ENCODE data around the gene MKKS. TPM values are rescaled to one million over a fixed set of nuclear protein-coding genes. Genes with fewer than 3 reads are reported as not detected.

Gene MKKS
- total RNA-seq, 1 experiment from 2014 or later: 20.9 TPM

GRCh38 chr20:10367693-10367942, 66.4 kb downstream of the MKKS start:
- Mint-ChIP-seq H3K4me1 (peaks cover 8% of the 10 kb centered on the region), H3K9me3 (peaks cover 8% of the 10 kb centered on the region), H3K4me3 (no peak overlapping the region), H3K36me3 (no peaks in the 10 kb centered on the region), H3K27me3 (ENCODE audit: low read depth) (no peaks in the 10 kb centered on the region), H3K27ac (no peak overlapping the region)
- ATAC-seq (no peak), DNase-seq (ENCODE audit: low spot score) (no peak)
- TF ChIP-seq ATF3 (CRISPR knock-in tag; conservative IDR thresholded peaks at IDR 0.05) (no peak), CBFB (CRISPR knock-in tag; IDR thresholded peaks at IDR 0.05; ENCODE audit: low read depth) (no peak), ZMAT4 (CRISPR knock-in tag; IDR thresholded peaks at IDR 0.05) (no peak), E2F1 (CRISPR knock-in tag; IDR thresholded peaks at IDR 0.05) (no peak), ATF6 (CRISPR knock-in tag; IDR thresholded peaks at IDR 0.05) (no peak), TEAD1 (CRISPR knock-in tag; IDR thresholded peaks at IDR 0.05) (no peak), CREB1 (CRISPR knock-in tag; IDR thresholded peaks at IDR 0.05) (no peak), GRHL2 (CRISPR knock-in tag; IDR thresholded peaks at IDR 0.05; ENCODE audit: insufficient replicate concordance, severe bottlenecking) (no peak), OVOL2 (CRISPR knock-in tag; IDR thresholded peaks at IDR 0.05; ENCODE audit: borderline replicate concordance) (no peak), ZNF121 (CRISPR knock-in tag; IDR thresholded peaks at IDR 0.05) (no peak), NFYB (CRISPR knock-in tag; conservative IDR thresholded peaks at IDR 0.05; ENCODE audit: low read depth) (no peak), AR (CRISPR knock-in tag; IDR thresholded peaks at IDR 0.05) (no peak), ZNF317 (CRISPR knock-in tag; IDR thresholded peaks at IDR 0.05; ENCODE audit: borderline replicate concordance, low read depth) (no peak), GABPB1 (CRISPR knock-in tag; IDR thresholded peaks at IDR 0.05) (no peak), ZNF416 (CRISPR knock-in tag; IDR thresholded peaks at IDR 0.05) (no peak)
- POLR2A ChIA-PET: no interaction called here
- CTCF ChIA-PET: interaction anchor here (0.7 kb wide), 1 partner anchor 9 kb away, joined by 3 read pairs; no protein-coding TSS in a partner anchor

- DNase-seq (ENCODE audit: low spot score) (no peak), ATAC-seq (no peak)
- POLR2A ChIA-PET: no interaction called here
- Mint-ChIP-seq H3K4me1 (peaks cover 8% of the 10 kb centered on the region), H3K9me3 (peaks cover 8% of the 10 kb centered on the region), H3K27ac (no peak overlapping the region), H3K4me3 (no peak overlapping the region), H3K36me3 (no peaks in the 10 kb centered on the region), H3K27me3 (ENCODE audit: low read depth) (no peaks in the 10 kb centered on the region)
- CTCF ChIA-PET: interaction anchor here (0.7 kb wide), 1 partner anchor 9 kb away, joined by 3 read pairs; no protein-coding TSS in a partner anchor
- no peak for TF ChIP-seq CBFB (CRISPR knock-in tag; IDR thresholded peaks at IDR 0.05; ENCODE audit: low read depth)
- no peak for TF ChIP-seq ZNF219 (CRISPR knock-in tag; IDR thresholded peaks at IDR 0.05; ENCODE audit: borderline replicate concordance)
- no peak for TF ChIP-seq MAX (CRISPR knock-in tag; IDR thresholded peaks at IDR 0.05)
- TF ChIP-seq IRF2 (CRISPR knock-in tag; IDR thresholded peaks at IDR 0.05; ENCODE audit: borderline replicate concordance, low read depth): no peak
- no peak for TF ChIP-seq ZNF671 (CRISPR knock-in tag; IDR thresholded peaks at IDR 0.05)
- TF ChIP-seq ATF6 (CRISPR knock-in tag; IDR thresholded peaks at IDR 0.05): no peak
- no peak for TF ChIP-seq AFF4 (CRISPR knock-in tag; IDR thresholded peaks at IDR 0.05; ENCODE audit: borderline replicate concordance)
These were observed 66.9 kb downstream of the MKKS start for GRCh38 chr20:10366898-10367692.

All from WTC11 (cell line).